H1 (cell line): Measurements from ENCODE around the gene HNRNPAB. TPM values are rescaled to one million over a fixed set of nuclear protein-coding genes. Genes with fewer than 3 reads are reported as not detected.

ENCODE experiments used
- CTCF ChIA-PET: fragments of 300-600 bp; sonication (Branson Sonifier 250); formaldehyde crosslinking; loops from one replicate; lab custom pipeline; 2021; ENCODE audit not compliant: partially characterized antibody; lab: Charles Lee
- POLR2A ChIA-PET: fragments of 300-600 bp; sonication (Branson Sonifier 250); formaldehyde crosslinking; loops from one replicate; lab custom pipeline; 2021; ENCODE audit warnings: inconsistent platforms; ENCODE audit not compliant: partially characterized antibody; lab: Charles Lee
- DNase-seq, 2 experiments: peaks; one replicate each; pipeline versions ENCODE4 v3.0.0 to v3.0.0-alpha.2; 2010 to 2022; ENCODE audit warnings: low spot score in 2 of 2, low read depth in 1 of 2, mixed read lengths in 1 of 2
- FAIRE-seq: peaks from 2 replicates; lab custom pipeline; 2011; peaks lifted over from hg19 to GRCh38; lab: Jason Lieb, UNC
- H2AFZ ChIP-seq: 2 replicates; pipeline ENCODE4 v1.8.1; 2012; ENCODE audit warnings: low read length, inconsistent platforms
- H2AK5ac ChIP-seq: 2 replicates; pipeline ENCODE4 v1.6.1; 2013; ENCODE audit warnings: low read depth, low read length
- H2BK120ac ChIP-seq: replicated peaks from 2 replicates; pipeline ENCODE3; 2013; ENCODE audit warnings: low read depth, low read length, inconsistent platforms
- H2BK12ac ChIP-seq: 2 replicates; pipeline ENCODE4 v1.6.1; 2013; ENCODE audit warnings: low read depth, low read length
- H2BK15ac ChIP-seq: 2 replicates; pipeline ENCODE4 v1.6.1; 2013; ENCODE audit warnings: low read length
- H2BK20ac ChIP-seq: 2 replicates; pipeline ENCODE4 v1.6.1; 2013; ENCODE audit warnings: low read length
- H2BK5ac ChIP-seq: 2 replicates; pipeline ENCODE4 v1.6.1; 2013; ENCODE audit warnings: low read depth, low read length
- H3K14ac ChIP-seq: 2 replicates; pipeline ENCODE4 v1.6.1; 2013; ENCODE audit warnings: inconsistent platforms; ENCODE audit not compliant: insufficient read length
- H3K18ac ChIP-seq: 2 replicates; pipeline ENCODE4 v1.6.1; 2013; ENCODE audit warnings: low read length; ENCODE audit errors: extremely low read depth
- H3K23ac ChIP-seq: 2 replicates; pipeline ENCODE4 v1.6.1; 2013; ENCODE audit warnings: inconsistent platforms; ENCODE audit not compliant: insufficient read length
- H3K23me2 ChIP-seq: 2 replicates; pipeline ENCODE4 v1.6.1; 2013; ENCODE audit warnings: low read depth, low read length
- H3K27ac ChIP-seq: 2 replicates; pipeline ENCODE4 v1.6.1; 2011; ENCODE audit warnings: low read depth, low read length, inconsistent platforms
- H3K27me3 ChIP-seq, 4 experiments: replicated peaks in 1 of 4; 1 replicate in 1 of 4; 2 replicates in 3 of 4; pipeline versions ENCODE4 v1.6.1 to v1.8.1; 2011 to 2013; ENCODE audit warnings: low read length in 3 of 4, mild to moderate bottlenecking in 3 of 4, inconsistent platforms in 2 of 4, mixed read lengths in 2 of 4, moderate library complexity in 1 of 4; ENCODE audit not compliant: control insufficient read depth in 3 of 4, insufficient read depth in 3 of 4; ENCODE audit errors: extremely low read depth in 1 of 4
- H3K36me3 ChIP-seq, 4 experiments: 2 replicates each; pipeline versions ENCODE4 v1.6.1 to v1.8.1; 2011 to 2013; ENCODE audit warnings: mild to moderate bottlenecking in 4 of 4, low read length in 3 of 4, moderate library complexity in 2 of 4, control low read depth in 1 of 4, inconsistent platforms in 1 of 4; ENCODE audit not compliant: insufficient read depth in 4 of 4, control insufficient read depth in 2 of 4
- H3K4ac ChIP-seq: replicated peaks from 2 replicates; pipeline ENCODE3; 2013; ENCODE audit warnings: low read length, low read depth, mixed read lengths, inconsistent platforms; ENCODE audit not compliant: insufficient read length
- H3K4me1 ChIP-seq, 4 experiments: replicated peaks in 1 of 4; 1 replicate in 1 of 4; 2 replicates in 3 of 4; pipeline versions ENCODE4 v1.6.1 to v1.8.1; 2011 to 2013; ENCODE audit warnings: low read length in 3 of 4, inconsistent platforms in 2 of 4, mixed read lengths in 1 of 4; ENCODE audit not compliant: insufficient read depth in 4 of 4, control insufficient read depth in 3 of 4
- H3K4me2 ChIP-seq, 2 experiments: 2 replicates each; pipeline versions ENCODE4 v1.6.1 to v1.8.1; 2011 to 2013; ENCODE audit warnings: low read depth in 2 of 2, low read length in 2 of 2, control low read depth in 1 of 2, inconsistent platforms in 1 of 2, mild to moderate bottlenecking in 1 of 2; ENCODE audit not compliant: insufficient read depth in 1 of 2
- H3K4me3 ChIP-seq, 4 experiments: fragments of 200-600, 300-600 bp in 1 of 4; sonication (generic), shearing (Covaris generic), sonication (Bioruptor Twin) in 1 of 4; 2 replicates each; pipeline versions ENCODE4 v1.5.1 to v1.8.1; 2011 to 2016; ENCODE audit warnings: low read length in 4 of 4, low read depth in 3 of 4, control low read depth in 2 of 4, inconsistent platforms in 2 of 4, mild to moderate bottlenecking in 2 of 4, mixed read lengths in 1 of 4, moderate library complexity in 1 of 4; ENCODE audit not compliant: insufficient read depth in 2 of 4; ENCODE audit errors: extremely low read depth in 1 of 4
- H3K56ac ChIP-seq: replicated peaks from 2 replicates; pipeline ENCODE3; 2013; ENCODE audit warnings: low read depth, mild to moderate bottlenecking, mixed read lengths, low read length, inconsistent platforms; ENCODE audit not compliant: insufficient read length
- H3K79me1 ChIP-seq: 2 replicates; pipeline ENCODE4 v1.6.1; 2013; ENCODE audit warnings: low read depth, low read length, control low read depth
- H3K79me2 ChIP-seq, 2 experiments: 2 replicates each; pipeline versions ENCODE4 v1.6.1 to v1.8.1; 2012 to 2013; ENCODE audit warnings: low read length in 2 of 2, mild to moderate bottlenecking in 2 of 2, inconsistent platforms in 1 of 2; ENCODE audit not compliant: insufficient read depth in 2 of 2, control insufficient read depth in 1 of 2
- H3K9ac ChIP-seq, 4 experiments: replicated peaks in 1 of 4; 1 replicate in 1 of 4; 2 replicates in 3 of 4; pipeline versions ENCODE4 v1.6.1 to v1.8.1; 2011 to 2013; ENCODE audit warnings: low read depth in 3 of 4, low read length in 3 of 4, control low read depth in 2 of 4, mild to moderate bottlenecking in 2 of 4, moderate library complexity in 2 of 4, inconsistent platforms in 1 of 4; ENCODE audit errors: extremely low read depth in 1 of 4
- H3K9me3 ChIP-seq, 2 experiments: 2 replicates each; pipeline versions ENCODE4 v1.6.1 to v1.8.1; 2012 to 2013; ENCODE audit warnings: mild to moderate bottlenecking in 2 of 2, moderate library complexity in 2 of 2, control low read depth in 1 of 2, inconsistent platforms in 1 of 2, low read depth in 1 of 2, low read length in 1 of 2, mixed read lengths in 1 of 2; ENCODE audit not compliant: insufficient read depth in 2 of 2
- H4K20me1 ChIP-seq, 2 experiments: replicated peaks in 1 of 2; 2 replicates each; pipeline versions ENCODE3 to v1.8.1; 2011 to 2013; ENCODE audit warnings: inconsistent platforms in 2 of 2, low read length in 2 of 2, mild to moderate bottlenecking in 1 of 2; ENCODE audit not compliant: insufficient read depth in 2 of 2, control insufficient read depth in 1 of 2
- H4K5ac ChIP-seq: 2 replicates; pipeline ENCODE4 v1.6.1; 2013; ENCODE audit warnings: low read length, low read depth, mixed read lengths, inconsistent platforms; ENCODE audit not compliant: insufficient read length
- H4K8ac ChIP-seq: 2 replicates; pipeline ENCODE4 v1.8.0; 2013; ENCODE audit warnings: mild to moderate bottlenecking, moderate library complexity, low read length, inconsistent platforms; ENCODE audit not compliant: insufficient read depth; ENCODE audit errors: extremely low read depth
- H4K91ac ChIP-seq: replicated peaks from 2 replicates; pipeline ENCODE3; 2013; ENCODE audit warnings: low read length, mixed read lengths, inconsistent platforms; ENCODE audit not compliant: insufficient read length
- BACH1 ChIP-seq: IDR thresholded peaks from 2 replicates; pipeline ENCODE4 v1.6.1; 2012; ENCODE audit warnings: low read length, improper control_type of control experiment
- CREB1 ChIP-seq: IDR thresholded peaks from 2 replicates; pipeline ENCODE4 v1.6.1; 2012; ENCODE audit warnings: inconsistent platforms
- EGR1 ChIP-seq: IDR thresholded peaks from 2 replicates; pipeline ENCODE4 v1.6.1; 2011; ENCODE audit warnings: low read depth, low read length, borderline replicate concordance
- GABPA ChIP-seq: IDR thresholded peaks from 2 replicates; pipeline ENCODE4 v1.6.1; 2011; ENCODE audit warnings: mild to moderate bottlenecking, low read length, moderate library complexity, borderline replicate concordance; ENCODE audit not compliant: insufficient read depth
- JUND ChIP-seq: IDR thresholded peaks from 2 replicates; pipeline ENCODE4 v1.6.1; 2011; ENCODE audit warnings: mild to moderate bottlenecking, improper control_type of control experiment, low read length
- PHF8 ChIP-seq: fragments of 200-600 bp; sonication (generic); conservative IDR thresholded peaks from 2 replicates; pipeline ENCODE4 v1.7.1; 2012; ENCODE audit warnings: low read depth, mild to moderate bottlenecking, inconsistent platforms, low read length, moderate library complexity
- POLR2AphosphoS5 ChIP-seq: IDR thresholded peaks from 2 replicates; pipeline ENCODE4 v1.6.1; 2011; ENCODE audit warnings: low read depth, low read length
- SIRT6 ChIP-seq: IDR thresholded peaks from one replicate; pipeline ENCODE4 v1.7.1; 2012; ENCODE audit warnings: low read length, inconsistent platforms
- SP1 ChIP-seq: IDR thresholded peaks from 2 replicates; pipeline ENCODE4 v1.6.1; 2011; ENCODE audit warnings: low read depth, low read length
- SRF ChIP-seq: IDR thresholded peaks from 2 replicates; pipeline ENCODE4 v1.6.1; 2011; ENCODE audit warnings: mild to moderate bottlenecking, low read depth, low read length, moderate library complexity
- TBP ChIP-seq: IDR thresholded peaks from 2 replicates; pipeline ENCODE4 v1.6.1; 2011; ENCODE audit warnings: low read depth, low read length, improper control_type of control experiment
- TEAD4 ChIP-seq: IDR thresholded peaks from 2 replicates; pipeline ENCODE4 v1.6.1; 2012; ENCODE audit warnings: low read depth, low read length, inconsistent platforms, mixed read lengths
- WGBS, 2 experiments: shearing (Covaris generic) in 1 of 2; methylation state at CpG; one replicate each; pipeline versions ENCODE4 v1.1.6 to v1.1.7; 2013 to 2015; ENCODE audit warnings: low lambda C conversion rate in 2 of 2, mixed read lengths in 2 of 2, inconsistent platforms in 1 of 2, low coverage in 1 of 2, missing lambda C conversion rate in 1 of 2; ENCODE audit not compliant: insufficient replicate concordance in 2 of 2, insufficient coverage in 1 of 2, insufficient read length in 1 of 2; ENCODE audit errors: extremely low coverage in 1 of 2, missing lambda C conversion rate in 1 of 2; 5-methylcytosine and 5-hydroxymethylcytosine counted together
- polyA plus RNA-seq, 7 experiments: library from polyadenylated mRNA; depleted of rRNA in 3 of 7; stranded (reverse) in 5 of 7; unstranded in 2 of 7; fragments of >200 nt in 5 of 7; fragments of 200-250 nt in 2 of 7; gene quantifications; 1 replicate in 5 of 7; 2 replicates in 1 of 7; 4 replicates in 1 of 7; pipeline versions ENCODE4 v1.2.1 to v1.2.3, GENCODE V29; 2011 to 2013; ENCODE audit warnings: missing spikeins in 2 of 7, mixed read lengths in 2 of 7
- total RNA-seq: library from RNA; stranded (reverse); fragmentation: NEBNext Ultra II Directional; extraction: Animal tissue kit (Norgen Biotek cat#: 25700); gene quantifications from 2 replicates; pipeline ENCODE4 v1.2.1, GENCODE V29; 2021
- TF ChIP-seq, protein P1 (sequence below), 3 experiments: IDR thresholded peaks; 1 replicate in 2 of 3; 2 replicates in 1 of 3; pipeline versions ENCODE4 v1.5.1 to v1.6.1; 2011; ENCODE audit warnings: low read length in 3 of 3, mild to moderate bottlenecking in 3 of 3, inconsistent platforms in 2 of 3, low read depth in 1 of 3, moderate library complexity in 1 of 3; ENCODE audit not compliant: insufficient read depth in 1 of 3; ENCODE audit errors: control extremely low read depth in 1 of 3

The HNRNPAB gene
- total and polyA plus RNA-seq, 2 of the 8 experiments (the other 6 are each of a cell fraction or from before 2014, with no cell fraction given): 373 to 563 TPM

DNA sequence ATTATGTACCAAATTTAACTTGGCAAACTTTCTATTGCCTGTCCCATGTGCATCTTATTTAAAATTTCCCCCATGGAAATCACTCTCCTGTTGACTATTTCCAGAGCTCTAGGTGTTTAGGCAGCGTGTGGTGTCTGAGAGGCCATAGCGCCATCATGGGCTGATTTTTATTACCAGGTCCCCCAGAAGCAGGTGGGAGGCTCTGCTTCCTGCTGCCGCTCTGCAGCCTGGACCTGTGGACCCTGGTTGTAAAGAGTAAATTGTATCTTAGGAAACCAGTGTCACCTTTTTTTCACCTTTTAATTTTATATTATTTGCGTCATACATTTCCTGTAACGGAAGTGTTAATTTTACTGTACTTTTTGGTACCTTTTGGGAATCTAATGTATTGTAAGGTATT is 6.4 kb downstream of the HNRNPAB start:
- no peak overlapping the region for H3K4me3 ChIP-seq
- no peak overlapping the region for H2BK12ac ChIP-seq
- H3K9me3 ChIP-seq: no peaks in the 10 kb centered on the region
- no peak overlapping the region for H3K23ac ChIP-seq
- no peak overlapping the region for H3K4me2 ChIP-seq
- ChIA-PET POLR2A (interaction anchor here (0.8 to 31.3 kb wide), 7 partner anchors 19 to 135 kb away, joined by 3 to 985 read pairs (median 4); partner anchors contain the start of genes GMCL2, NHP2 and PHYKPL), CTCF (interaction anchor here (1.0 to 1.4 kb wide), 5 partner anchors 10 to 63 kb away, joined by 3 to 4 read pairs (median 4); no protein-coding TSS in a partner anchor)
- H4K20me1 ChIP-seq: peaks cover 56 to 61% of the 10 kb centered on the region in 2 experiments
- H3K14ac ChIP-seq: no peak overlapping the region
- no peak overlapping the region for H3K9ac ChIP-seq
- H2BK15ac ChIP-seq: no peak overlapping the region
- H3K27ac ChIP-seq: no peak overlapping the region
- no peak overlapping the region for H2AK5ac ChIP-seq
- H3K79me2 ChIP-seq: peaks cover 14 to 35% of the 10 kb centered on the region in 2 experiments
- peaks cover 57 to 99% (median 73%) of the 10 kb centered on the region in 4 experiments for H3K36me3 ChIP-seq
- H2BK120ac ChIP-seq: no peak overlapping the region
- H3K23me2 ChIP-seq: peaks cover 2% of the 10 kb centered on the region
- H2AFZ ChIP-seq: no peak overlapping the region
- FAIRE-seq: no peak
- WGBS, 2 experiments: 99% methylated on average over 5 of the region's 5 CpGs; no CpG with 5 or more reads in 1 of the 2 experiments
- no peak overlapping the region for H2BK20ac ChIP-seq
- H3K18ac ChIP-seq: no peak overlapping the region
- no peak overlapping the region for H4K8ac ChIP-seq
- no peak for DNase-seq
- no peak overlapping the region for H4K91ac ChIP-seq
- H3K4ac ChIP-seq: no peak overlapping the region
- H3K56ac ChIP-seq: no peak overlapping the region
- H3K27me3 ChIP-seq: no peaks in the 10 kb centered on the region
- no peak overlapping the region for H4K5ac ChIP-seq
- no peak overlapping the region for H2BK5ac ChIP-seq
- H3K79me1 ChIP-seq: peaks cover 22% of the 10 kb centered on the region
- H3K4me1 ChIP-seq: peaks cover 0 to 9% (median 4%) of the 10 kb centered on the region in 4 experiments; a peak in 6 of 7 replicates
- TF ChIP-seq TBP (no peak), PHF8 (no peak), CREB1 (no peak), JUND (no peak), SIRT6 (no peak), SP1 (no peak), BACH1 (no peak), SRF (no peak), POLR2AphosphoS5 (no peak), EGR1 (no peak), TEAD4 (no peak), GABPA (no peak)
- TF ChIP-seq, protein P1, sequence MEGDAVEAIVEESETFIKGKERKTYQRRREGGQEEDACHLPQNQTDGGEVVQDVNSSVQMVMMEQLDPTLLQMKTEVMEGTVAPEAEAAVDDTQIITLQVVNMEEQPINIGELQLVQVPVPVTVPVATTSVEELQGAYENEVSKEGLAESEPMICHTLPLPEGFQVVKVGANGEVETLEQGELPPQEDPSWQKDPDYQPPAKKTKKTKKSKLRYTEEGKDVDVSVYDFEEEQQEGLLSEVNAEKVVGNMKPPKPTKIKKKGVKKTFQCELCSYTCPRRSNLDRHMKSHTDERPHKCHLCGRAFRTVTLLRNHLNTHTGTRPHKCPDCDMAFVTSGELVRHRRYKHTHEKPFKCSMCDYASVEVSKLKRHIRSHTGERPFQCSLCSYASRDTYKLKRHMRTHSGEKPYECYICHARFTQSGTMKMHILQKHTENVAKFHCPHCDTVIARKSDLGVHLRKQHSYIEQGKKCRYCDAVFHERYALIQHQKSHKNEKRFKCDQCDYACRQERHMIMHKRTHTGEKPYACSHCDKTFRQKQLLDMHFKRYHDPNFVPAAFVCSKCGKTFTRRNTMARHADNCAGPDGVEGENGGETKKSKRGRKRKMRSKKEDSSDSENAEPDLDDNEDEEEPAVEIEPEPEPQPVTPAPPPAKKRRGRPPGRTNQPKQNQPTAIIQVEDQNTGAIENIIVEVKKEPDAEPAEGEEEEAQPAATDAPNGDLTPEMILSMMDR (IDR thresholded peaks at IDR 0.05; ENCODE audit: control extremely low read depth in 1 of 3, insufficient read depth in 1 of 3, low read depth in 1 of 3, low read length in 3 of 3): no peak
